Measurements from ENCODE around the gene LGALSL.

The LGALSL gene

DNA sequence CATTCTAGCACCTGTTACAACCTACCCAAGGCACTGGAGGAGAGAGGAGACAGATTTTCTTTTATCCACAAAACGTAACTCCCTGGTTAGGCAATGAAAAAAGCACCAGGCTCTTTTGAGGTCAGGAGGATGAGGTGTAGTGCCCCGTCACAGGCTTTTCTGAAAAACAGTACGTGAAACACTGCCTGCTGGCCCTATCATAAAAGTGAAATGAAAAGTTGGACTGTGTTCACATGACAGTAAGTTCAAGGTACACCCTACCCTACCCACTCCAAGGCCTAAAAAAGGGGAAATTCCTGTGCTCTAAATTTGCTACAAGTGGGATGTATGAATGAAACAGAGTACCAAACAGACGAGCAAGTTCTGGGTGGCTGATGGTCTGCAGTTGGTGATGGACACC is 17.6 kb downstream of the LGALSL start:
- no peak for DNase-seq (ENCODE audit: low spot score)

DNA sequence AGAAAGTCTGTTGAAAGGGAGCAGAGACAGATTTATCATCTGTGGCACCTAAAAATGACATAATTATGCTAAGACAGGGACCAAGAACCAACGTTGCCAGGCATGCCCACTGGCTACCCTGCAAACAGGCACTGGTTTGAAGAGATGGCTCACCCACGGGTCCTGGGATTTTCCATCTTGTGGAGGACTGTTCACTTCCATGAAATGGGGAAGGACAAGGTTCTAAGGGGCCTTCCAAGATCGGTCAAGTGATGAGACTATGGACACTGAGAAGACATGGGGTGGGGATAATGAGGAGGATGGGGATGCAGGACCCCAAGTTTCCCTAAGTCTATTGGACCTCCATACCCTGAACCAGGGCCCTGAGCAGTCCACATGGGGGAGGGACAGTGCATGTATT is 18.9 kb downstream of the LGALSL start:
- no peak for DNase-seq (ENCODE audit: low spot score)

DNA sequence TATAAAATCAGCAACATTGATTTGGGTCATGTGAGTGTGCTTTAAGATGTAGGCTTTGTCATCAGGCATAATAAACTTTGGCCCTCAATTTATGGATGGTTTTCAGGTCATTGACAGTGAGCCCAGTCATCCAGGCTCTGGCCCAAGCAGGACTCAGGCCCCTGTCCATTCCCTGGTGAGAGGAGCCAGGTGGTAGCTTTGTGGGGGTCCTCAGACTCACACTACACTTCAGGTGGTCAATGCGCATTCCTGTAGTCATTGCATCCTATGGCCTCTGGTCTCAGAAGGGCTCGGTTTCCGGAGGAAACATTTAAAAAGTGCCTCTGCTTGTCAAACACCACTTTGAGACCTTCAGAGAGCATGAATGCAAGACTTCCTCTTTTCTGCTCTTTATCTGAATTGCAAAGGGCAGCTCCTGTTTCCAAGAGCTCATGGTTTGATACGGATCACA is 20.2 kb downstream of the LGALSL start:
- no peak for DNase-seq (ENCODE audit: low spot score)

DNA sequence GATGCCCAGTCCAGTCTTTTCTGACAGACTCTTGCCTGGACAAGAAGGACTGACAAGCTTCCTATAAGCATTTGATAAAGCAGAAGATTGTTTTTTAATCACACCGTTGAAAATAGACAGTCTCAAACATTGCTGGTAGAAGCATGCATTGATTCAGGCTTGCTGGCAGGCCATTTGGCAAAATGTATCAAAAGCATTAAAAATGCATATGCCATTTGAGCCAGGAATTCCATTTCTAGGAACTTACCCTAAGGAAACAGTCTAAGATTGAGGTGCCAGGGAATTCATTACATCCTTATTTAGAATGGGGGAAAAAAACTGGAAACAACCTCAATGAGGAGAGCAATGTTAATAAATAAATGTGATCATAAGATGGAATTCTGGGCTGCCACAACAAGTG is 20.7 kb downstream of the LGALSL start:
- no peak for DNase-seq (ENCODE audit: low spot score)

DNA sequence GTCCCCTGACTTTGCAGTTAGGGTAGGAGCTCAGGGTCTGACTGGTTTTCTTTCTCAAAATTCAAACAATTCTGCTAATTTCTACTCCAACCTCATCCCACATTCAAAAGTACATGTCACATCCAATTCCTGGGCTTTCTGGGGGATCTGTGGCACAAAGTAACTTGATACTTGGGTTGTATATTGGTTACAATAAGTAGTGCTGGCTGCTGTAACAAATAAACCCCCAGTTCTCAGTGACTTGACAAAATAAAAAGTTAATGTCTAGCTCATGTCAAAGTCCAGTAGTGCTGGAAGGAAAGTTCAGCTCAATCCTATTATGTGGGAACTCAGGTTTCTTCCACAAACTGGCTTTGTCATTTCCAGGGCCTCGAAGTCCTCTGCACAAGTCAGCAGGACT is 23.1 kb downstream of the LGALSL start:
- no peak for DNase-seq (ENCODE audit: low spot score)

DNA sequence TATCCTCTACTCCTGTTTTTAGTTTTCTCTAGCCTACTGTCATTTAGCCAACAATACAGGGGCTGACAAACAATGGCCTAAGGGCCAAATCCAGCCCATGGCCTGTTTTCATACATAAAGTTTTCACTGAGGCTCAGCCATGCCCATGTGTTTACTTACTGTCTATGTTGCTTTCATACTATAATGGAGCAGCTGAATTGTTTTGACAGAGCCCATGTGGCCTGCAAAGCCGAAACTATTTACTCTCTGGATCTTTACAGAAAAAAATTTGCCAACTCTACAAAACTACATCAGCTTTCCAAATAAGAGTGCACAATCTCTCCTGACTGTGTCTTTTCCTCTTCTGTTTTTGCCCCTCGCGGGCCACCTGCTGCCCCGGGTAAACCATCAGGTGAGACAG is 24.0 kb downstream of the LGALSL start:
- no peak for DNase-seq (ENCODE audit: low spot score)

DNA sequence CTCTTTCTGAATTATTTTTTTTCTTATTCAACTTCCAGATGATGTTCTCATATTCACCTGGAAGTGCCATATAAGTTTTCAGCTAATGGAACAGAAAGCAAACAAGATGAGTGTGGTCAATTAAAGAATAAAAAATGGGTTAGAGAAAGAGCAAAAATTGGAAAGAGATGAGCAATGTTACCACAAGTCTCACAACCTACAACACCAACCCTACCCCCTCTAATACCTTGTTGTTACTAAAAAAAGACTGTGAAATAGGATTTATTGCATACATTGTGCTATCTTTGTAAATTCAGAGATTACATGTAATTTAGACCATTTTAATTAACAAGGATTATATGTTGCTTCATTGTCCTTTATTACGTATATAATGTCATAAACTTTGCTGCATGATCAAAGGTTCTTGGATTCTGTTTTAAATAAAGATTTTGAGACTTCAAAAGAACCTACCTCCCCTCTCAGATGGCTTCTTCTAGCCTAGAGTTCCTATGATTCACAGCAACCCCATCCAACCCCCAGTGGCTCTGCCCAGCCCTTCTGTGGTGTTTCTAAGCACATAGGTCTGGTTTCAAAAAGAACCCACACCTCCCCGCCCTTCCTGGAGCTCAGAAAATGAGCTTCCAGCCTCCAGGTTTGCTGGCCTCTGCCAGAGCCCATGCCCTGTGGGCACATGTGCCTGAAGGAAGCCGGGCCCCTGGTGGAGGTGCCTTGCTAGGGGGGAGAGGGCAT is 24.7 kb downstream of the LGALSL start:
- no peak for DNase-seq (ENCODE audit: low spot score)

DNA sequence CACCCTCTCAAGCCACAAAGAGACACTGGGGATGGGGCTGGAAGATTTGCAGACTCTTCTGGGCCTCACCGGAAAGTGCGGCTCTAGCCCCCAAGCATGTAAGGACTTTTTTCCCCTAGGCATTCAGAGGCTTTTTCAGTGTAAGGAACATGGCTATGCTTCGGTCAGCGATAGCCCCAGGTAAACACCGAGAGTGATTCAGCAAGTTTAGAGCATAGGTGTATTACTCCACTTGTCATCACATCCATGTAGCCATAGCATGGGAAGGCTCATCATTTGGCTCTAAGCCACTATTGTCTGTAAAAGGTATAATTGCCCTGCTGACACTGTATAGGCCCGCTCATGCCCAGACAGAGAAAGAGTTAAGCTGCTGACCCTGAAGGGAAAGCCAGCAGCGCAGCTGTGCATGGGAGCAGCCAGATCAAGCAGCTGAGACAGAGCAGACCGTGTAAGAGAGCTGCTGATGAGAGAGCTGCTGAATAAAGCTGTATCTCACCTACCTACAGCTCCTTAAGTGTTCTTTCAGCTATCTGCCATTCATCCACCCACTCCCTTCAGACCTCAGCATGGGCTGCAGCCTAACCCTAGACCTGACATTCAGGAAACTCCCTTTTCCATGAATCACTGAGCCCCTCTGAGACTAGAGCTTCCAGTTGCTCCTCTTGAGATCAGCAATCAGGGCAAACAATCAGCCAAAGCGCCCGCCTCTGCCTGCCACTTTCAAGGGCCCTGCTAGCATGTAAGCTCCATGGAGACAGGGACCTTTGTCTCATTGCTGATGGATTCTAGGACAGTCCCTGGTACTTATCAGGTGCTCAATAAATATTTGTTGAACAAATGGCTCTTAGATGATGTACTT is 25.5 kb downstream of the LGALSL start:
- no peak for DNase-seq (ENCODE audit: low spot score)

DNA sequence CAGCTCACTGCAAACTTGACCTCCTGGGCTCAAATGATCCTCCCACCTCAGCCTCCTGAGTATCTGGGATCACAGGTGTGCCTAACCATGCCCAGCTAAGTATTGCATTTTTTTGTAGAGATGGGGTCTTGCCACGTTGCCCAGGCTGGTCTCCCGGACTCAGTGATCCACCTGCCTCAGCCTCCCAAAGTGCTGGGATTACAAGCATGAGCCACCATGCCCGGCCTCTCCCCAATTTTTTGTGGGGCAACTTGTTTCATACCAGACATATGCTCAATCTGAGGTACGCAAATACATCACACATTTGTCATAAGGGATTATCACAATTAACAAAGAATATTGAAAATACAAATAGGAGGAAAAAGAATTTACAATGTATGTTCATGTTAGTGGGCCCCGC is 27.7 kb downstream of the LGALSL start:
- DNase-seq (ENCODE audit: low spot score): no peak

DNA sequence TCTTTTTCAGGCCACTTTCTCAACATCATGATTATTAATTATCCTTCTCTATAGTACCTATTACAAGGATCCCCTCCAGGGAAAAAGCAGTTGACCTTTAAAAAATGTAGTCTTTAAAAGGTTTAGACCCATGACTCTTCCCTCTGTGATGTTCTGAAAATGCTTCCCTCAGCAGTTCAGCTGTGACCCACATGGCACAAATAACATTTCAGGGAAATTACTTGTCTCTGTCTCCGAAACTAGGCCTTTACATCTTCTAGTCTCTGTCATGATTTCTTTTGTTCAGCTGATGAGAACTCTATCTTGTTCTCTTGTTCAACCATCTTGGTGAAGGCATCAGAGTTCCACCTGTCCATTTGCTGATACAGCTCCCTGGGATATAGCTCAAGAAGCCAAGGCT is 28.3 kb downstream of the LGALSL start:
- DNase-seq (ENCODE audit: low spot score): no peak

DNA sequence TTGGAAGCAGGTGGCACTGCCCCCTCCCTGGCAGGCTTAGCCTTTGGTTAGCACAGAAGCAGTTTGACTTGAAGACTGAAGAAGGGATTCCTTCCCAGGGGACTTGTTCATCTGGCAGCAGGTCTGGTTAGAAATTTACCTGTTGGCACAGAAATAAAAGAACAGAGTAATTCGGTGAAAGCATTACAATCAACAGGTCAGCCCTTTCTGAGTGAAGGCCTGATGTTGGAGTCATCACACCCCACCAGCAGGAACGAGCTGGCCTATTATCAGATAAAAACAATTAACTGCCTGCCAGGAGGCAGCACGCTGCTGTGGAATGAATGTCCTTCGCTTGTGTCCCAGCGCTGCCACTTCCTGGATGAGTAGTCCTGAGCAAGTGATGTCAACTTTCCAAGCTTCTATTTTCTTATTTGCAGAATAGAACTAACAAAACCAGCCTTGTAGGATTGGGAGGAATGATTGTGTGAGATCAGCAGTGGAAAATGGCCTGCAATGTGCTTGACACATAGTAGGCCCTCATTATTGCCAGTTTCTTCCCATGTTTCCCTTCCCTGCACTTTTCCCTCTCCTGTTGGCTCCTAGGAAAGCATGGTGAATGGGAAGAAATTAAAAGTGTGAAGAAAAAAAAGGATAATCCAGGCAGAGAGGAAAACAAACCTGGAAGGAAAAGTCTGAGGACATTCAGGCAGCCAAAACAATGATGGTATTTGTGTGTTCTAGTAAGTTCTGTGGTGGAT is 29.0 kb downstream of the LGALSL start:
- DNase-seq (ENCODE audit: low spot score): peak; percentile 14

DNA sequence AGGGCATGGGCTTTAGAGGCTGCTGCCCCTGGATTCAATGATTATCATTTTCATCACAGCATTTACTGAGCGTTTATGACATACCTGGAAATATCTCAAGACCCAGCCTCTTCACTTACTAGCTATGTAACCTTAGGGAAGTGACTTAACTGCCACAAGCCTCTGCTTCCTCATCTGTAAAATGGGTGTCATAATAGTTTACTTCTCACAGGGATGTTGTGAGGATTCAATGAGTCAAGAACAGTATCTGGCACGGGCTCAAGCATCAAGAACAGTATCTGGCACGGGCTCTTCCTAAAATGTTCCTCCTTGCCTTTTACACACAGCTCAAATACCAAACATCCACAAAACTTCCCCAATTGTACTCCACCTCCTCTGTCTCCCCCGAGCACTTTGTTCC is 31.4 kb downstream of the LGALSL start:
- DNase-seq (ENCODE audit: low spot score): no peak

DNA sequence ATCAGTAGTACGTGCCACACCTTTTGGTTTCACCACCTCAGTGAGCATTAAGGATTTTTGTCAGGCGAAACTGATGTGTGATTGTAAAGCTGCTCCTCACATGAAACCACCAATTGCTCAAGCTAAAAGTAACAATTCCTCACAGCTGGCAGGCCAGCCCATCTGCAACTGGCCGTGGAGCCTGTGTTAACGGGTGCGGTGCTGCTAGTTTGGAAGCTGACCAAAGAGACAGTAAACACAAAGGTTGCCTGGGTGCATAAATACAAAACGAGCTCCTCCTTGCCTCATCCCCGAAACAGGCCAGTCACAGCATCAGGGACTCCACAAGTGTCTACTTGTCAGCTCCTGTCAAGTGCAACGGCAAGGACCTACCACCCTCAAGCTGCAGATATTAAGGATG is 32.0 kb downstream of the LGALSL start:
- no peak for DNase-seq (ENCODE audit: low spot score)

DNA sequence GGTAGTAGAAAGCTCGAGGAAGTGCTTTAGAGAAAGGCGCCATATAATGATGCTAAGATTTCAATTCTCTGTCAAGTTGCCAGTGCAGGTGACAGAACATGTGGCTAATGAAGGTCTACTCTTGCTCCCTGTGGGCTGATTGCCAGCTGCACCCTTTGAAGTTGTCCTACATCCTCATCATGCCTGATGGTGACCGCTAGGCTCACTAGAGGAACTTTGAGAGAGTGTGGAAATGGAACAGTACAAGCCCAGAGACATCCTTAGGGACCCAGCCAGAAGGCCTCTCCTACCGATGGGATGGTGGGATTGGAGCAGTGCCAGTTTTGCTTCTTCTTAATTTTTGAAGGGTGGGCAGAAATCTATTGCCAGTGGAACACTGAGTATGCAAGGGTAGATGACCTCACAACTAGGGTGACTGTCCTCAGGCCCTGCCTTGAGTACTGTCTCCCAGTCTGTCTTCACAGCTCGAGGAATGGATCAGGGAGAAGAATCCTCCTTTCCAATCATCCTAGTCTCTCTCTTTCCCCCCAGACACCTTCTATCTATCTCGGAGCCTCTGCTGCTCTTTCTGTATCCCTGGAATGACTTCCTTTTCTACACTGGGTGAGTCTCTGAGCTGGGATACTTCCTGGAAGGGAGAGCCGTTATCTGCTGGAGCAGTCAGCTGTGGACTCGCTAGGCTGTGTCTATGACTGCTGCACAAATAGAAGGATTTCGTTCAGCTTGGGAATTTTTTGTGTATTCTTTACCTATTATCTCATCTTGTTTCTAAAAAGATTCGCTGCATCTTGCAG is 33.5 kb downstream of the LGALSL start:
- DNase-seq (ENCODE audit: low spot score): no peak

DNA sequence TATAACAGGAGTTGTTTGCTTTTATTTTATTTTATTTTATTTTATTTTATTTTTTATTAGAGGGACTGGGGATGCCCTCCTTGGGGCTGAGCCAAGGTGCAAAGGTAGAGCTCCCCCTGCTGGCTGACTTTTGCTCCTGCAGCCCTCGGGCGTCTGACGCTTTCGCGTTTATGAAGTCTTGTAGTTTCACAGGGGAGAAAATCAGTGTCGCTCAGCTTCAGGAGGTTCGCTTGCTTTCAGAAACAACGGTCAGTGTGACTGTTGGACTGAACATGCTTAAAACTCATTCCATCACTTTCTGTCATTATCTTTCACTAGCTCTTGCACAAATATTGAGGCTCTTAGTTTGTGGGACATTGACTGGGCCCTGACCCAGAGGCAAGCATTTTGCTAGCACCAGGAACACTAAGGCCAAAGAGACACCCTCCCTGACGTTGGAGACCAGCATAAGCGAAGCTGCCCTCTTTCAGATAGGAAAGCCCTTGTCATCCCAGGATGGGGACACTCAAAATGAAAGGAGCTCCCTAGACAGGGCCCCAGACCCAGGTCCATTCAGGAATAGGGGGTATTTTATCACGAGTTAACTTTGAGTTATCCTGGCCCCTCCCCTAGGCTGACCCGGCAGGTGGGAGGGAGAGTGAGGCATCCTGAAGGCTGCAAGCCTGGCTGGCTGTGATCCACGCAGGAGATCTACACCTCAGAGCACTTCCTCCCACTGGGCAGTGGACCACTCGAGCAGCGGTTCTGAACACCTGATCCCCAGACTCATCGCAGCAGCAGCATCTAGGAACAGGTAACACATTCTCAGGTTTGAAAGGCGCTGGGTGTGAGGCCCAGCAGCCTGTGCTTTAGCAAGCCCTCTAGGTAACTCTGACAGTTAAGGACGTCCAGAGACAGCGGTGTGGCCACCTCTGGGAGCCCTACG is 34.4 kb downstream of the LGALSL start:
- DNase-seq (ENCODE audit: low spot score): peak; percentile 54

DNA sequence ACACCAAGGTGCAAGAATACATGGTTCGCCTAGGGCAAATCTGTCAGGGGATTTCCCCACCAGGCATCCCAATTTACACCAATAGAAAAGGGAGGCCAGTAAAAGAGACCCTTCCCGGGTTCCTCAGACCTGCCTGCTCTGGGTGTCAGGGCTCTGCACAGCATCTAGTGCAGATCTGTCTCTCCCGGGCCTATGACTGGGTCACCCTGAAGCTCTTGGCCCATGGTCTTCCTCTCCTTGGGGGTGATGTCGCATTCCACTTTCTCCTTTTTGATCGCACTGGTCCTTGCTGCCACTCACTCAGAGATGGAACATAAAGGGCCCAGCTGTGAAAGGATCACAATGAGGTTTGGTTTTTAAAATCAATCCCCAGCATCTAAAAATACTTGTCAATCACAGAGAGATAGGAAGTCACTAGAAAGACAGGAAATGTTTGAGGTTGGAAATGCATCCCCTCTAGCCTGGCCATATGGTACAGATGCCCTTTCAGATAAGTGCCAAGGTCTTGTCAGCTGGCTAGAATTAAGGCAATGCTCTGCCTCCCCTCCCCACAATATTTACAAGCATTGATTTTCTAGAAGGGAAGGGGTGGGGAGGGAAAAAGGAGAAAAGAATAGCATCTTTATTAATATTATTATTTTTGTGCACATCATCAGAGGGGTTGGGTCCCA is 35.3 kb downstream of the LGALSL start:
- no peak for DNase-seq (ENCODE audit: low spot score)

DNA sequence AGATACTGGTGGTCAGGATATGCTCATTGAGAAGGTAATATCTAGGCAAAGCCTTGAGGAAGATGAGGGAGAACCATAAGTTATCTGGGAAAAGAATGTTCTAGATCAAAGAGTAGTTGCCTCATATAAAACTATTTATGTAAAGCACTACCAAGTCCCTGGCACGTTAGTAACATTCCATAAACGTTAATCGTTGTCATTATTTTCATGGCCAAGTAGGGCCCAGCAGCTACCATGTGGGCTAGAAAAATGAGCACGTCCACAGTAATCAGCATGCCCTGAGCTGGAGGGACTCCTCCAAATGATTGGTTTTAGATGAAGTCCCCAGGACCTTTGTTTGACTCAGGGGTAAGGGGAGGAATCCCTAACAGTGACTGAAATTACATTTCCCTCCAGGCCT is 37.5 kb downstream of the LGALSL start:
- no peak for DNase-seq (ENCODE audit: low spot score)

DNA sequence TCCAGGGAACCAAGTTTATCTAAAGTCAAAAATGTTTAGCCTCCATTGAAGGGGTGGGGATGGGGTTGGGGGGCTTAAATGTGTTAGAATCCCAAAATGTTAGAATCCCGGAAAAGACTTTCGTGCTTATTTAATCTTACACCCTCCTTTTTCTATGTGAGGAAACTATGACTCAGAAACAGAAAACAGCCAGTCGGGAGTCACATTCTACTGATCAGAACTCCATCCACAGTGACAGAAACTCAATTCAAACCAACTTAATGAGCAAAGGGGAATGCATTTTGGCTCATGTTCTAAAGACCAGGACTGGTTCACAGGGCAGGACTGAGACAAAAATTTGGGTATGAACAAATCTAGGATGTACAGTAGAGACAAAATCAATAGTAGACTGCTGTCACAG is 38.3 kb downstream of the LGALSL start:
- no peak for DNase-seq (ENCODE audit: low spot score)

DNA sequence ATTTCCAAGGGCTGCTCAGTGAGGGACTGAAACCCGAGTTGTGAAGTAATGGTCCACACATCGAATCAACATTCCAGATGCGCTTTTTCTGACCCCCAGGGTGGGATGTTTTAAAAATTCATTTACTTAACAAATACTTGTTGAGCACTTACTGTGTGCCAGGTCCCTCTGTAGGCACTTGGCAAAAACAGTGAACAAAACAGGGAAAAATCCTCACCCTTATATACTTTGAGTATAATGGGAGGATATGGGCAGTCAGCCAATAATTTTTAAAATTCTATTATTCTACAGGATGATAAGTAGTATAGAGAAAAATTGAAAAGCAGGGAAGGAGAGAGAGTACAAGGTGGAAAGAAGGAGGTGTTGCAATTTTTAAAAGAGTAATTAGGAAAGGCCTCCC is 38.9 kb downstream of the LGALSL start:
- no peak for DNase-seq (ENCODE audit: low spot score)

DNA sequence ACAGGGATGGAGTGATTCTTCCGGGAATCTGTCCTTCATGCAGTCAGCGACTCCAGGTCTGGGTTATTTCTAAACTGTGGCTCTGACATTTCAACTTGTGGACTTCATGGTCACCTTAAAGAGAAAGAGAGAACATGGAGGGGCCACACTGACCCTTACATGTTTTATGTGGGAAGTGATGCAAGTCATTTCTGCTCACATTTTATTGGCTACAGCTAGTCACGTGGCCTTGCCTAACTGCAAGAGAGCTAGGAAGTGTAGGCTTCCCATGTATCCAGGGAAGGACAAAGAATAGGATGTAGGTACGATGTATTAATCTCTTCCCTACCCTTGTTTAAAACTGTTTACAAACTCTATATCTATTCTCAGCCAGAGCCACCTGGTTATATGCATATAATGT is 39.8 kb downstream of the LGALSL start:
- DNase-seq (ENCODE audit: low spot score): no peak

All from hepatic stellate cell (primary cell).